ENCODE results near the gene HDAC4. TPM values are rescaled to one million over a fixed set of nuclear protein-coding genes. Genes with fewer than 3 reads are reported as not detected.

HDAC4 gene
- polyA plus RNA-seq, 1 donor (not counting 4 experiments of a cell fraction or from before 2014, with no cell fraction given): 2.9 TPM

- Histone ChIP-seq H3K4me2 (ENCODE audit: control insufficient read depth, extremely low read depth, insufficient read depth, low read depth, low read length) (no peak overlapping the region), H3K9me3 (ENCODE audit: control insufficient read depth, low read depth, low read length) (no peaks in the 10 kb centered on the region), H3K36me3 (ENCODE audit: control insufficient read depth in 2 of 2, extremely low read depth in 1 of 2, insufficient read depth in 2 of 2, low read length in 2 of 2) (no peaks in the 10 kb centered on the region), H3K9ac (ENCODE audit: control insufficient read depth, extremely low read depth, insufficient read depth, low read length) (no peak overlapping the region), H3K27me3 (ENCODE audit: control insufficient read depth, extremely low read depth, insufficient read depth, low read length) (peaks cover 2% of the 10 kb centered on the region), H3K79me2 (ENCODE audit: control insufficient read depth, insufficient read depth, low read length) (no peaks in the 10 kb centered on the region), H4K20me1 (ENCODE audit: control insufficient read depth, extremely low read depth, insufficient read depth, low read length) (no peaks in the 10 kb centered on the region), H3K4me3 (ENCODE audit: control insufficient read depth in 2 of 3, extremely low read depth in 1 of 3, insufficient read depth in 2 of 3, low read depth in 1 of 3, low read length in 3 of 3) (no peak overlapping the region), H2AFZ (ENCODE audit: control insufficient read depth, low read length) (no peak overlapping the region), H3K27ac (ENCODE audit: control insufficient read depth, insufficient read depth, low read length) (no peak overlapping the region), H3K9me1 (ENCODE audit: control insufficient read depth, extremely low read depth, insufficient read depth, low read length) (no peaks in the 10 kb centered on the region), H3K4me1 (ENCODE audit: control insufficient read depth, extremely low read depth, insufficient read depth, low read length) (no peaks in the 10 kb centered on the region)
- TF ChIP-seq CTCF (optimal IDR thresholded peaks at IDR 0.05 in 1 of 3, IDR thresholded peaks at IDR 0.05 in 1 of 3, conservative IDR thresholded peaks at IDR 0.05 in 1 of 3; ENCODE audit: extremely low read depth in 1 of 3, insufficient read depth in 2 of 3, low read length in 3 of 3): no peak
- TF ChIP-seq EZH2 (IDR thresholded peaks at IDR 0.05; ENCODE audit: low read length): no peak
- DNase-seq (ENCODE audit: low read depth, low spot score): no peak
- dilution Hi-C loops (cut with MboI; ENCODE audit: extremely low pct_ligation_motif_present, low sequenced_read_pairs): no loop called here
- FAIRE-seq: no peak
Observed at GRCh38 chr2:239418918-239419317, 18.1 kb upstream of the HDAC4 start.

DNA sequence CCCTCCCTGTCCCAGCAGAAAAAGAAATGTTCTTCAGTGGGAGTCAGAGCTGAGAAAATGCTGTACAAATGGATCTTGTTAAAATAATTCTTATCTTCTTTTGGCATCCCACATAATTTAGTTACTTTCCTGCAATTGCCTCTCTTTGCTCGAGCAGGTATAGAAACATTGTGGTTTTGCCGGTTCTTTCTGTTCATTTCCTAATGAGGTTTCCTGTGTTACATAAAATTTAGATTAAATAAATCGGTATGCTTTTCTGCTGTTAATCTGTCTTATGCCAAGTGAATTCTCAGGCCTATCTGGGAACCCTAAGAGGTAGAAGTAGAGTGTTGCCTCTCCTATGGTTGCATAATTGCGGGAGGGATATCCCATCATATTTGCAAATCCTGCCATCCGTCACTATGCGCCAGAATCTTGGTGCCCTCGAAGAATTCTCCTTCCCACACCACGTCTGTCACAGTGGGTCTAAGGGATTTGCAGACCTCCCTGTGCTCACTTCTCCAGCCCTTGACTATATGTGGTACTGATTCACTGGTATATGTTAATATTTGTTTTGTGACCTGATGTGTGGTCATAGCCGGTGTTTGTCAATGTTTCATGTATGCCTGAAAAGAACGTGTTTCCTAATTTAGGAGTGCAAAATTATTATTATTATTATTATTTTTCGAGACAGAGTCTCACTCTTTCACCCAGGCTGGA lies 12.2 kb upstream of the HDAC4 start:
- Histone ChIP-seq H3K9me1 (ENCODE audit: control insufficient read depth, extremely low read depth, insufficient read depth, low read length) (no peaks in the 10 kb centered on the region), H3K4me2 (ENCODE audit: control insufficient read depth, extremely low read depth, insufficient read depth, low read depth, low read length) (no peak overlapping the region), H3K27me3 (ENCODE audit: control insufficient read depth, extremely low read depth, insufficient read depth, low read length) (peaks cover 9% of the 10 kb centered on the region), H3K4me3 (ENCODE audit: control insufficient read depth in 2 of 3, extremely low read depth in 1 of 3, insufficient read depth in 2 of 3, low read depth in 1 of 3, low read length in 3 of 3) (no peak overlapping the region), H3K9me3 (ENCODE audit: control insufficient read depth, low read depth, low read length) (no peaks in the 10 kb centered on the region), H3K9ac (ENCODE audit: control insufficient read depth, extremely low read depth, insufficient read depth, low read length) (no peak overlapping the region), H3K27ac (ENCODE audit: control insufficient read depth, insufficient read depth, low read length) (no peak overlapping the region), H4K20me1 (ENCODE audit: control insufficient read depth, extremely low read depth, insufficient read depth, low read length) (no peaks in the 10 kb centered on the region), H3K36me3 (ENCODE audit: control insufficient read depth in 2 of 2, extremely low read depth in 1 of 2, insufficient read depth in 2 of 2, low read length in 2 of 2) (no peaks in the 10 kb centered on the region), H3K79me2 (ENCODE audit: control insufficient read depth, insufficient read depth, low read length) (no peaks in the 10 kb centered on the region), H2AFZ (ENCODE audit: control insufficient read depth, low read length) (no peak overlapping the region), H3K4me1 (ENCODE audit: control insufficient read depth, extremely low read depth, insufficient read depth, low read length) (no peaks in the 10 kb centered on the region)
- dilution Hi-C loops (cut with MboI; ENCODE audit: extremely low pct_ligation_motif_present, low sequenced_read_pairs): no loop called here
- no peak for FAIRE-seq
- TF ChIP-seq EZH2 (IDR thresholded peaks at IDR 0.05; ENCODE audit: low read length) (no peak), CTCF (optimal IDR thresholded peaks at IDR 0.05 in 1 of 3, IDR thresholded peaks at IDR 0.05 in 1 of 3, conservative IDR thresholded peaks at IDR 0.05 in 1 of 3; ENCODE audit: extremely low read depth in 1 of 3, insufficient read depth in 2 of 3, low read length in 3 of 3) (no peak)
- no peak for DNase-seq (ENCODE audit: low read depth, low spot score)
